Muscle layer of colon (tissue), 2 donors: ENCODE measurements around the gene FOCAD.

ENCODE experiments used
- H3K27ac ChIP-seq: one replicate; pipeline ENCODE4 v1.7.0; 2013; ENCODE audit warnings: low read depth, mild to moderate bottlenecking, low read length, moderate library complexity
- H3K27me3 ChIP-seq, 2 donors: one replicate each; pipeline ENCODE4 v1.7.0; 2013; ENCODE audit warnings: low read length in 2 of 2, mild to moderate bottlenecking in 2 of 2; ENCODE audit not compliant: insufficient read depth in 2 of 2, control insufficient read depth in 1 of 2
- H3K36me3 ChIP-seq: one replicate; pipeline ENCODE4 v1.7.0; 2013; ENCODE audit warnings: mild to moderate bottlenecking, low read length; ENCODE audit not compliant: insufficient read depth
- H3K4me1 ChIP-seq: one replicate; pipeline ENCODE4 v1.7.0; 2013; ENCODE audit warnings: mild to moderate bottlenecking, low read length; ENCODE audit not compliant: insufficient read depth
- H3K4me3 ChIP-seq, 2 donors: one replicate each; pipeline ENCODE4 v1.7.0; 2013; ENCODE audit warnings: low read length in 2 of 2, low read depth in 1 of 2, mild to moderate bottlenecking in 1 of 2, moderate library complexity in 1 of 2
- H3K9ac ChIP-seq: one replicate; pipeline ENCODE4 v1.7.0; 2013; ENCODE audit warnings: low read length
- H3K9me3 ChIP-seq: one replicate; pipeline ENCODE4 v1.7.0; 2013; ENCODE audit warnings: mild to moderate bottlenecking, low read length
- donor health status: abdominal sarcoma.
- donor health status: Adenocarcinoma of cecum.

The FOCAD gene

GRCh38 chr9:20781092-20781491, 97.0 kb downstream of the FOCAD start:
- H3K9ac ChIP-seq = no peak overlapping the region
- H3K36me3 ChIP-seq = no peaks in the 10 kb centered on the region
- no peaks in the 10 kb centered on the region for H3K4me1 ChIP-seq
- H3K27me3 ChIP-seq = no peaks in the 10 kb centered on the region
- no peak overlapping the region for H3K4me3 ChIP-seq
- H3K9me3 ChIP-seq = no peaks in the 10 kb centered on the region
- H3K27ac ChIP-seq = no peak overlapping the region

- H3K27ac ChIP-seq = no peak overlapping the region
- H3K4me3 ChIP-seq = no peak overlapping the region
- no peak overlapping the region for H3K9ac ChIP-seq
- H3K4me1 ChIP-seq = no peaks in the 10 kb centered on the region
- H3K9me3 ChIP-seq = no peaks in the 10 kb centered on the region
- H3K27me3 ChIP-seq = no peaks in the 10 kb centered on the region
- no peaks in the 10 kb centered on the region for H3K36me3 ChIP-seq
Measured at GRCh38 chr9:20782289-20782688, 98.2 kb downstream of the FOCAD start.

- H3K9me3 ChIP-seq = no peaks in the 10 kb centered on the region
- no peaks in the 10 kb centered on the region for H3K27me3 ChIP-seq
- H3K4me1 ChIP-seq = no peaks in the 10 kb centered on the region
- no peak overlapping the region for H3K27ac ChIP-seq
- no peaks in the 10 kb centered on the region for H3K36me3 ChIP-seq
- no peak overlapping the region for H3K9ac ChIP-seq
- H3K4me3 ChIP-seq = no peak overlapping the region
Measured at GRCh38 chr9:20783057-20784038, 99.3 kb downstream of the FOCAD start.

GRCh38 chr9:20784196-20784595, 100.1 kb downstream of the FOCAD start:
- H3K36me3 ChIP-seq = no peaks in the 10 kb centered on the region
- no peaks in the 10 kb centered on the region for H3K9me3 ChIP-seq
- no peaks in the 10 kb centered on the region for H3K4me1 ChIP-seq
- H3K27me3 ChIP-seq = no peaks in the 10 kb centered on the region
- H3K27ac ChIP-seq = no peak overlapping the region
- H3K9ac ChIP-seq = no peak overlapping the region
- H3K4me3 ChIP-seq = no peak overlapping the region

- H3K36me3 ChIP-seq = peaks cover 5% of the 10 kb centered on the region
- H3K4me3 ChIP-seq = no peak overlapping the region
- no peak overlapping the region for H3K9ac ChIP-seq
- no peaks in the 10 kb centered on the region for H3K9me3 ChIP-seq
- no peak overlapping the region for H3K27ac ChIP-seq
- no peaks in the 10 kb centered on the region for H3K27me3 ChIP-seq
- no peaks in the 10 kb centered on the region for H3K4me1 ChIP-seq
Measured at GRCh38 chr9:20786807-20787206, 102.7 kb downstream of the FOCAD start.

- no peaks in the 10 kb centered on the region for H3K27me3 ChIP-seq
- peaks cover 5% of the 10 kb centered on the region for H3K36me3 ChIP-seq
- H3K4me1 ChIP-seq = no peaks in the 10 kb centered on the region
- no peak overlapping the region for H3K4me3 ChIP-seq
- H3K9ac ChIP-seq = no peak overlapping the region
- no peak overlapping the region for H3K27ac ChIP-seq
- no peaks in the 10 kb centered on the region for H3K9me3 ChIP-seq
Measured at GRCh38 chr9:20788526-20789451, 104.7 kb downstream of the FOCAD start.

GRCh38 chr9:20790721-20791120, 106.7 kb downstream of the FOCAD start:
- no peaks in the 10 kb centered on the region for H3K4me1 ChIP-seq
- H3K27me3 ChIP-seq = no peaks in the 10 kb centered on the region
- no peak overlapping the region for H3K9ac ChIP-seq
- H3K36me3 ChIP-seq = peaks cover 5% of the 10 kb centered on the region
- H3K27ac ChIP-seq = no peak overlapping the region
- no peak overlapping the region for H3K4me3 ChIP-seq
- no peaks in the 10 kb centered on the region for H3K9me3 ChIP-seq

GRCh38 chr9:20791682-20792081, 107.6 kb downstream of the FOCAD start:
- Histone ChIP-seq H3K9me3 (no peaks in the 10 kb centered on the region), H3K4me3 (no peak overlapping the region), H3K4me1 (no peaks in the 10 kb centered on the region), H3K9ac (no peak overlapping the region), H3K27me3 (no peaks in the 10 kb centered on the region), H3K27ac (no peak overlapping the region), H3K36me3 (peaks cover 5% of the 10 kb centered on the region)

- no peaks in the 10 kb centered on the region for H3K36me3 ChIP-seq
- no peaks in the 10 kb centered on the region for H3K27me3 ChIP-seq
- no peaks in the 10 kb centered on the region for H3K4me1 ChIP-seq
- H3K9me3 ChIP-seq = no peaks in the 10 kb centered on the region
- no peak overlapping the region for H3K9ac ChIP-seq
- H3K4me3 ChIP-seq = no peak overlapping the region
- no peak overlapping the region for H3K27ac ChIP-seq
Measured at GRCh38 chr9:20804489-20805250, 120.6 kb downstream of the FOCAD start.

GRCh38 chr9:20805766-20806165, 121.7 kb downstream of the FOCAD start:
- no peak overlapping the region for H3K4me3 ChIP-seq
- no peak overlapping the region for H3K27ac ChIP-seq
- no peaks in the 10 kb centered on the region for H3K9me3 ChIP-seq
- no peaks in the 10 kb centered on the region for H3K36me3 ChIP-seq
- H3K4me1 ChIP-seq = no peaks in the 10 kb centered on the region
- H3K9ac ChIP-seq = no peak overlapping the region
- H3K27me3 ChIP-seq = no peaks in the 10 kb centered on the region

GRCh38 chr9:20808002-20808401, 123.9 kb downstream of the FOCAD start:
- H3K4me1 ChIP-seq = no peaks in the 10 kb centered on the region
- H3K9ac ChIP-seq = no peak overlapping the region
- no peak overlapping the region for H3K27ac ChIP-seq
- H3K27me3 ChIP-seq = no peaks in the 10 kb centered on the region
- no peaks in the 10 kb centered on the region for H3K9me3 ChIP-seq
- H3K36me3 ChIP-seq = no peaks in the 10 kb centered on the region
- H3K4me3 ChIP-seq = no peak overlapping the region
